Hematopoietic multipotent progenitor cell treated with erythropoietin and hydrocortisone succinate and interleukin-3 and kit ligand, for 17 days (in vitro differentiated cells): Measurements from ENCODE around the gene MPP4.

ENCODE experiments used
- DNase-seq: peaks from one replicate; pipeline ENCODE4 v3.0.0-alpha.2; 2015; ENCODE audit warnings: low spot score

The MPP4 gene

GRCh38 chr2:201698588-201699226, at the start of gene MPP4:
TSS of gene MPP4 (minus strand) at chr2:201698644. CDS start at chr2:201693954, 4,690 bp downstream.
- no peak for DNase-seq

- no peak for DNase-seq
Observed at GRCh38 chr2:201746551-201746950, 48.1 kb upstream of the MPP4 start.

- DNase-seq: no peak
Observed at GRCh38 chr2:201735486-201735885, 37.0 kb upstream of the MPP4 start.

GRCh38 chr2:201734111-201734510, 35.7 kb upstream of the MPP4 start:
- no peak for DNase-seq

- no peak for DNase-seq
Observed at GRCh38 chr2:201733544-201733943, 35.1 kb upstream of the MPP4 start.

- no peak for DNase-seq
Observed at GRCh38 chr2:201730651-201731285, 32.3 kb upstream of the MPP4 start.

GRCh38 chr2:201715459-201715858, 17.0 kb upstream of the MPP4 start:
- DNase-seq: no peak

- DNase-seq: no peak
Observed at GRCh38 chr2:201712726-201713125, 14.3 kb upstream of the MPP4 start.

- DNase-seq: no peak
Observed at GRCh38 chr2:201709747-201710146, 11.3 kb upstream of the MPP4 start.

GRCh38 chr2:201709049-201709448, 10.6 kb upstream of the MPP4 start:
- DNase-seq: no peak

- DNase-seq: no peak
Observed at GRCh38 chr2:201707753-201708152, 9.3 kb upstream of the MPP4 start.

GRCh38 chr2:201707142-201707541, 8.7 kb upstream of the MPP4 start:
- DNase-seq: no peak

GRCh38 chr2:201704536-201704935, 6.1 kb upstream of the MPP4 start:
- DNase-seq: no peak

- no peak for DNase-seq
Observed at GRCh38 chr2:201701646-201702045, 3.2 kb upstream of the MPP4 start.

GRCh38 chr2:201699416-201699815, 972 bp upstream of the MPP4 start:
- DNase-seq: no peak

GRCh38 chr2:201697899-201698298, 545 bp downstream of the MPP4 start:
- DNase-seq: no peak

- DNase-seq: no peak
Observed at GRCh38 chr2:201696151-201696659, 2.2 kb downstream of the MPP4 start.

GRCh38 chr2:201685156-201685555, 13.3 kb downstream of the MPP4 start:
- DNase-seq: no peak

GRCh38 chr2:201680743-201681142, 17.7 kb downstream of the MPP4 start:
- peak; percentile 26 for DNase-seq

- no peak for DNase-seq
Observed at GRCh38 chr2:201678401-201678800, 20.0 kb downstream of the MPP4 start.

- DNase-seq: no peak
Observed at GRCh38 chr2:201675454-201675853, 23.0 kb downstream of the MPP4 start.

GRCh38 chr2:201674794-201675193, 23.6 kb downstream of the MPP4 start:
- no peak for DNase-seq

- DNase-seq: no peak
Observed at GRCh38 chr2:201674298-201674697, 24.1 kb downstream of the MPP4 start.

- DNase-seq: no peak
Observed at GRCh38 chr2:201673546-201673945, 24.9 kb downstream of the MPP4 start.
